ENCODE measurements around the gene RSF1.
"Not testable (repeated sequence)": the region's sequence is repeated elsewhere in the genome, so short reads cannot be mapped to it uniquely, and the experiment has no call there.

Gene RSF1

GRCh38 chr11:77672264-77672663 lies 148.3 kb downstream of the RSF1 start:
- no peak for DNase-seq

GRCh38 chr11:77669848-77670511 lies 150.5 kb downstream of the RSF1 start:
- no peak for DNase-seq

DNA sequence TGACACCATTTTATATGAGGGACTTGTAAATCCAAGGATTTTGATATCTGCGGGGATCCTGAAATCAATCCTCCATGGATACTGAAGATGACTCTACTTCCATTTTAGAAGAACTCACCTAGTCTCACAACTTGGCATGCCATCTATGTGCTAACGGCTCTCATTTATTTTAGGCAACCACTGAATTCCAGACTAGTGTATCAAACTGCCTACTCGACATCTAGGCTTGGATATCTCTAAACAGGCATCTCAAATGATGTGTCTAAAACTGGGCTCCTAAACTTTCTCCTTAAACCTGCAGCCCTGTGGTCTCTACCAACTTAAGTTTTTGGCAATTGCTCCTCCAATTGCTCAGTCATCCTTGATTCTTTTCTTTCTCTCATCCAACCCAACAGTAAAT lies 151.8 kb downstream of the RSF1 start:
- no peak for DNase-seq

- DNase-seq: no peak
Measured at GRCh38 chr11:77665240-77665965, 155.1 kb downstream of the RSF1 start.

- DNase-seq: no peak
Measured at GRCh38 chr11:77661670-77662069, 158.9 kb downstream of the RSF1 start.

DNA sequence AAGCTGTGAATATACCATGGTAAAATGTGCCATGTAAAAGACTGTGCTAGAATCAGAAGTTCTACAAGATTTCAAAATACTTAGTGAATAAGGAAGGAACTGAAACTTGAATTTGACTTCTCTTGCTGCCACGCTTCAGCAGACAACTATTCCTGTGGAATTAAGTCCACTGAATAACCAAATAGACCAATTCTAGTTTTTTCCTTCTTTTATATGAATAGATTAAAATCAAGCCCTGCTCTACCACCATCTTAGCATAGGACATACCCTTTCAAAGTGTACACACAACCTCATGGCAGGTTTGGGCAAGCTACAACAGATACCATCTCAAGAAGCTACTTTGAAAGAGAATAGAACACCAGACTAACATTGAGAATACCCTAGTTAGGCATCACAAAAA lies 159.6 kb downstream of the RSF1 start:
- DNase-seq: no peak

- no peak for DNase-seq
Measured at GRCh38 chr11:77658213-77659013, 162.1 kb downstream of the RSF1 start.

- DNase-seq: no peak
Measured at GRCh38 chr11:77656362-77656761, 164.2 kb downstream of the RSF1 start.

- no peak for DNase-seq
Measured at GRCh38 chr11:77654770-77655434, 165.6 kb downstream of the RSF1 start.

GRCh38 chr11:77650123-77650522 lies 170.4 kb downstream of the RSF1 start:
- DNase-seq: no peak

- no peak for DNase-seq
Measured at GRCh38 chr11:77647654-77648305, 172.7 kb downstream of the RSF1 start.

DNA sequence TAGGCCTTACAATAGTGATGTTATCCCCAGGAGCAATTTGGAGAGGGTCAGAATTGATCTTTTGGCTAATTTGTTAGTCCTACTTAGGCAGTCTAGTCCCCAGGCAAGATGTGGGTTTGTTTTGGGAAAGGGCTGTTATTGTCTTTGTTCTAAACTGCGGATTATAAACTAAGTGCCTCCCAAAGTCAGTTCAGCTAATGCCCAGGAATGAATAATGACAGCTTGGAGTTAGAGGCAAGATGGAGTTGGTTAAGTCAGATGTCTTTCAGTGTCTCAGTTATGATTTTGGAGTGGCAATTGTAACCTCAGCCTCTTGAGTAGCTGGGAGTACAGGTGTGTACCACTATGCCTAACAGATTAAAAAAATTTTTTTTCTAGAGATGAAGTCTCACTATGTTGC lies 175.6 kb downstream of the RSF1 start:
- no peak for DNase-seq

DNA sequence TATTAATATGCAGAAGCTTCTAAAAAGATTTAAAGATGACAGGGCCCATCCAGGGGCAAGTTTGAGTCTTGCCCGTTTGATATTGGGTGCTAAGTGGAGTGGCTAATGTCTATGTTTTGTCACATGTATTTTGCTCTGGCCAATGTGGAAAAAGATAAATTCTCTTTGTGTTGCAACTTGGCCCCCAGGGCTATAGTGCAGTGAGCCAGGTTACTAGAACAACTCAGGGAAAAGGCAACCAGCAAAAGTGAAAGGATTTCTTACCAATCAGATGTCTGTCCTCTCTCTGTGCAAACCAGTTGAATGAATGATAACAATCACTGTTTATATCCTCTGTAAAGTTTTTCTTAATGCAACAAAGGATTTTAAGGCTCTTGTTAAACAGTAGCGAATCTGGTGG lies 178.3 kb downstream of the RSF1 start:
- no peak for DNase-seq

GRCh38 chr11:77637345-77638165 lies 183.0 kb downstream of the RSF1 start, which contains the start of gene CLNS1A:
Gene CLNS1A, minus strand, starts transcription at chr11:77637794. Its CDS starts 80 bp downstream, at chr11:77637714.
- DNase-seq: peak; percentile 91

- DNase-seq: no peak
Measured at GRCh38 chr11:77636731-77637344, 183.7 kb downstream of the RSF1 start.

- DNase-seq: not testable (repeated sequence)
Measured at GRCh38 chr11:77633926-77634325, 186.6 kb downstream of the RSF1 start.

- no peak for DNase-seq
Measured at GRCh38 chr11:77630157-77630710, 190.3 kb downstream of the RSF1 start.

DNA sequence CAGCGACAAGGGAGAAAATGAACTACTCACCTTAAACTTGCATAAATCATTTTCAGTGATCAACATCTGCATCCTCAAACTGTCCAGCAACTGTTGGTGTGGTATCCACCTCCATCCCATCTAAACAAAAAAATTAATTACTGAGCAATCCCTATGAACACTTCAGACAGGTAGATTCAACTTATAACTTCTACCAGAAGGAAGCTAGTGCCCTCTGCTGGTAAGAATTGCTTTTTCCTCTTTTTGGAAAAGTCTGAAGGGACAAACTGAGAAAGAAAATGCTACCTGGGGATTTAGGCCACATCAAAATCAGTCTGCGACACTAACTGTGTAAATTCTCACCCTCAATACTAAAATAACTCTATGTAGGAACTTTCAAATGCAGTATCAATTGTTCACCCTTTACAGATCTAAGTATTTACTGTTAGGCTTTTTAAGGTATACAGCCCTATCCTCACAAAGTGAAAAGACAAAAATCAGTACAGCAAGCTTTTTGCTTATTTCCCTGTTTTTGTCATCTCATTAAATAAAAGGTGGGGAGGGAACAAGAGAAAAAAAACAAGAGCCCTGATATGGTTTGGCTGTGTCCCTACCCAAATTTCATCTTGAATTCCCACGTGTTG lies 200.8 kb downstream of the RSF1 start:
- DNase-seq: peak; percentile 56

- no peak for DNase-seq
Measured at GRCh38 chr11:77617892-77618291, 202.6 kb downstream of the RSF1 start.

GRCh38 chr11:77611921-77612320 lies 208.6 kb downstream of the RSF1 start:
- no peak for DNase-seq
